GM12878 (cell line): ENCODE data around the gene PLK1. TPM values are rescaled to one million over a fixed set of nuclear protein-coding genes. Genes with fewer than 3 reads are reported as not detected.

Experiments used
- ATAC-seq: fragments of 200-7000 bp; cut with Tn5 transposase; 3 replicates; pipeline ENCODE4 v1.9.1; 2020; ENCODE audit warnings: mild to moderate bottlenecking, moderate library complexity
- BruUV-seq: library from RNA; stranded (reverse); fragments of 400-500 nt; replicated peaks from 2 replicates; lab custom pipeline; 2021; lab: Mats Ljungman, UMichigan
- CTCF ChIA-PET: fragments of 300-600 bp; sonication (Branson Sonifier 250); formaldehyde crosslinking; extraction: SDS; loops from one replicate; lab custom pipeline; 2021; ENCODE audit warnings: inconsistent platforms; lab: Yijun Ruan, JAX
- POLR2A ChIA-PET: fragments of 350-600 bp; formaldehyde crosslinking; extraction: SDS; loops from one replicate; lab custom pipeline; 2021; ENCODE audit warnings: inconsistent platforms; lab: Charles Lee
- RAD21 ChIA-PET: fragments of 300-600 bp; sonication (Branson Sonifier 250); formaldehyde crosslinking; loops from one replicate; lab custom pipeline; 2023; ENCODE audit warnings: antibody characterized with exemption; ENCODE audit not compliant: unreplicated experiment; lab: Charles Lee
- SMC1A ChIA-PET: fragments of 300-600 bp; sonication (Branson Sonifier 250); formaldehyde crosslinking; loops from one replicate; lab custom pipeline; 2023; ENCODE audit not compliant: unreplicated experiment, uncharacterized antibody; lab: Charles Lee
- DNase-seq: peaks from one replicate; pipeline ENCODE4 v3.0.0-alpha.2; 2011; ENCODE audit warnings: low read depth, low spot score
- FAIRE-seq: peaks from 3 replicates; lab custom pipeline; 2011; peaks lifted over from hg19 to GRCh38; lab: Jason Lieb, UNC
- H2AFZ ChIP-seq: 2 replicates; pipeline ENCODE4 v1.6.0; 2011; ENCODE audit warnings: low read depth, low read length, control low read depth; ENCODE audit not compliant: control insufficient read depth
- H3K27ac ChIP-seq: 2 replicates; pipeline ENCODE4 v1.5.1; 2011; ENCODE audit warnings: control low read depth; ENCODE audit not compliant: control insufficient read depth, insufficient read depth
- H3K27me3 ChIP-seq, 2 experiments: replicated peaks in 1 of 2; 2 replicates each; pipeline versions ENCODE4 v1.6.0 to v1.6.1; 2011; ENCODE audit warnings: low read length in 1 of 2; ENCODE audit not compliant: control insufficient read depth in 2 of 2, insufficient read depth in 2 of 2
- H3K36me3 ChIP-seq, 2 experiments: 2 replicates each; pipeline ENCODE4 v1.5.1; 2011; ENCODE audit warnings: low read length in 1 of 2; ENCODE audit not compliant: control insufficient read depth in 2 of 2, insufficient read depth in 2 of 2
- H3K4me1 ChIP-seq: 2 replicates; pipeline ENCODE4 v1.6.1; 2011; ENCODE audit warnings: mild to moderate bottlenecking, low read length, moderate library complexity, mixed read lengths; ENCODE audit not compliant: control insufficient read depth, insufficient read depth
- H3K4me2 ChIP-seq: 2 replicates; pipeline ENCODE4 v1.6.0; 2011; ENCODE audit warnings: control low read depth; ENCODE audit not compliant: control insufficient read depth, insufficient read depth
- H3K4me3 ChIP-seq: fragments of 200-600 bp; sonication (generic); 2 replicates; pipeline ENCODE4 v1.5.1; 2016
- H3K79me2 ChIP-seq: 2 replicates; pipeline ENCODE4 v1.6.0; 2011; ENCODE audit warnings: low read length; ENCODE audit not compliant: control insufficient read depth, insufficient read depth
- H3K9ac ChIP-seq: 2 replicates; pipeline ENCODE4 v1.8.0; 2011; ENCODE audit warnings: low read length, control low read depth, mixed read lengths; ENCODE audit not compliant: control insufficient read depth, insufficient read depth
- H3K9me3 ChIP-seq: replicated peaks from 3 replicates; pipeline ENCODE4 v1.5.1; 2011; ENCODE audit warnings: mild to moderate bottlenecking, low read length; ENCODE audit not compliant: control insufficient read depth, insufficient read depth
- H4K20me1 ChIP-seq: 2 replicates; pipeline ENCODE4 v1.6.0; 2011; ENCODE audit not compliant: control insufficient read depth, insufficient read depth
- HDAC6 ChIP-seq: fragments of 200-600 bp; sonication (generic); IDR thresholded peaks from one replicate; pipeline ENCODE4 v1.8.0; 2017; ENCODE audit warnings: antibody characterized with exemption; ENCODE audit not compliant: unreplicated experiment
- NFIC ChIP-seq: IDR thresholded peaks from 2 replicates; pipeline ENCODE4 v1.6.1; 2012; ENCODE audit warnings: low read depth, mild to moderate bottlenecking, inconsistent platforms, low read length, moderate library complexity
- PAX8 ChIP-seq: fragments of 450-650 bp; IDR thresholded peaks from 2 replicates; pipeline ENCODE4 v1.6.1; 2017; ENCODE audit warnings: mild to moderate bottlenecking, moderate library complexity
- SMAD5 ChIP-seq: IDR thresholded peaks from 2 replicates; pipeline ENCODE4 v1.6.1; 2016; ENCODE audit warnings: antibody characterized with exemption, low read depth
- WGBS: methylation state at CpG from one replicate; pipeline ENCODE4 v1.1.6; 2016; ENCODE audit warnings: low lambda C conversion rate; ENCODE audit not compliant: insufficient replicate concordance, insufficient coverage; ENCODE audit errors: missing lambda C conversion rate; 5-methylcytosine and 5-hydroxymethylcytosine counted together
- in situ Hi-C: fragments of 300-500 bp; cut with MboI; formaldehyde crosslinking; loops from 9 replicates; pipeline ENCODE4 v1.14.3; 2018; ENCODE audit warnings: mixed read lengths
- intact Hi-C: fragments of 100-400 bp; cut with micrococcal nuclease; formaldehyde crosslinking; loops from one replicate; pipeline ENCODE4 v1.14.2; 2022; ENCODE audit not compliant: unreplicated experiment
- polyA plus RNA-seq, 11 experiments: library from polyadenylated mRNA; depleted of rRNA in 4 of 11; unstranded in 6 of 11; stranded (reverse) in 5 of 11; fragments of >200 nt; fragmentation: Nextera tagmentation in 4 of 11; fragmentation: Illumina TruSeq in 1 of 11; extraction: Ambion mirVana in 4 of 11; extraction: Trizol in 1 of 11; gene quantifications; 1 replicate in 1 of 11; 2 replicates in 10 of 11; pipeline versions ENCODE4 v1.2.1 to v1.2.3, GENCODE V29; 2011 to 2016; ENCODE audit warnings: inconsistent platforms in 2 of 11, missing spikeins in 2 of 11, low read depth in 1 of 11
- total RNA-seq, 4 experiments: library from RNA; depleted of rRNA in 3 of 4; stranded (reverse); fragments of >200 nt in 3 of 4; fragmentation: Illumina TruSeq in 1 of 4; extraction: Trizol in 1 of 4; gene quantifications; 2 replicates each; pipeline versions ENCODE4 v1.2.1 to v1.2.3, GENCODE V29; 2013 to 2021

The PLK1 gene
- total and polyA plus RNA-seq, 10 of the 15 experiments (the other 5 are each of a cell fraction or from before 2014, with no cell fraction given), result 11.3 to 191 (median 84.5) TPM

DNA sequence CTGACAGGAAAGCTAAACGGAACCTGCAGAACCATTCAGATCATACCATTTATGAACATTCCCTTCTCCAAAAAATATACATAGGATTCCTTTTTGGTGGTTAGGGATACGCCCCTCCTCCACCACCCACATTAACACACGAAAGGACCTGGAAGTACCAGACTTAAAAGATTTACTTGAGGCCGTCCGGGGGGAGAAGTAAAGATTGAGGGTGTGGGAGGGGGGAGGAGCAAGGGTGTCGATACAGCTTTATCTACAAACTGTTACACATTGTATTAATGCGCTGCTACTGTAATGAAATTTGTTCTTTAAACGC is 38.1 kb upstream of the PLK1 start:
- POLR2A ChIA-PET, result interaction anchor here (0.6 to 1.3 kb wide), 3 partner anchors 36 to 50 kb away, joined by 3 to 7 read pairs (median 4); partner anchors contain the start of gene PLK1
- Histone ChIP-seq H3K4me2 (peak overlapping the region; percentile 85), H2AFZ (peak overlapping the region; percentile 85), H3K4me3 (peak overlapping the region; percentile 80), H4K20me1 (no peaks in the 10 kb centered on the region), H3K9ac (peak overlapping the region; percentile 89), H3K27me3 (no peaks in the 10 kb centered on the region), H3K9me3 (no peaks in the 10 kb centered on the region), H3K79me2 (peaks cover 37% of the 10 kb centered on the region), H3K4me1 (peaks cover 3% of the 10 kb centered on the region; the same call in 1 of the 2 replicates), H3K36me3 (peaks cover 0 to 10% of the 10 kb centered on the region in 2 experiments; a peak in 1 of 4 replicates), H3K27ac (peak overlapping the region; percentile 81)
- RAD21 ChIA-PET, result interaction anchor here (1.1 to 1.2 kb wide), 2 partner anchors 11 to 12 kb away, joined by 3 read pairs; no protein-coding TSS in a partner anchor
- FAIRE-seq, result peak; percentile 44
- CTCF ChIA-PET, result interaction anchor here (1.1 kb wide), 1 partner anchor 44 kb away, joined by 3 read pairs; no protein-coding TSS in a partner anchor
- under 1% methylated on average over 8 of the region's 8 CpGs for WGBS
- DNase-seq, result no peak
- TF ChIP-seq SMAD5, result no peak
- no peak for TF ChIP-seq HDAC6
- TF ChIP-seq NFIC, result 0 out of 2 replicates have a peak, but pooled peaks have one; percentile 18
- TF ChIP-seq PAX8, result no peak
- no TSS peak for BruUV-seq
- in situ Hi-C loops (no loop called here), intact Hi-C loops (loop anchor here (5.0 to 10.0 kb wide), 2 partner anchors 37 to 894 kb away; partner anchors contain the start of genes PLK1 and RBBP6)
- peak; percentile 7 for ATAC-seq
- SMC1A ChIA-PET, result interaction anchor here (0.8 to 1.1 kb wide), 3 partner anchors 12 to 39 kb away, joined by 3 read pairs; no protein-coding TSS in a partner anchor
